Limb (tissue), 2 donors: Measurements from ENCODE around the gene CENPT.
A peak's percentile ranks its signal among the peaks of the same experiment; 100 is the strongest.

ENCODE experiments used
- DNase-seq, 2 donors: peaks; one replicate each; pipeline ENCODE4 v3.0.0-alpha.2; 2016; ENCODE audit errors: extremely low spot score in 2 of 2

CENPT gene

GRCh38 chr16:67847064-67847861, at the start of gene CENPT:
TSS of gene CENPT (minus strand) at chr16:67847693. CDS start at chr16:67833859, 13,834 bp downstream.
- DNase-seq: no peak

GRCh38 chr16:67897231-67897630, 49.7 kb upstream of the CENPT start:
- DNase-seq: peak in 1 of 2 donors; percentile 49

- no peak for DNase-seq
Observed at GRCh38 chr16:67893743-67894399, 46.4 kb upstream of the CENPT start.

GRCh38 chr16:67892899-67893742, 45.6 kb upstream of the CENPT start, which contains the start of gene PSKH1:
TSS of gene PSKH1 (plus strand) at chr16:67893254. CDS start at chr16:67908750, 15,496 bp downstream.
- DNase-seq: peak; percentile 97 to 98

GRCh38 chr16:67892375-67892774, 44.9 kb upstream of the CENPT start:
- DNase-seq: no peak

- no peak for DNase-seq
Observed at GRCh38 chr16:67888331-67888730, 40.8 kb upstream of the CENPT start.

GRCh38 chr16:67886387-67886786, 38.9 kb upstream of the CENPT start:
- DNase-seq: no peak

GRCh38 chr16:67885976-67886375, 38.5 kb upstream of the CENPT start:
- no peak for DNase-seq

GRCh38 chr16:67885545-67885944, 38.1 kb upstream of the CENPT start:
- no peak for DNase-seq

- DNase-seq: peak; percentile 87 to 88
Observed at GRCh38 chr16:67884684-67885083, 37.2 kb upstream of the CENPT start, which contains the start of gene NRN1L. TSS of gene NRN1L (plus strand) at chr16:67884885. CDS start at chr16:67884904, 19 bp downstream.

GRCh38 chr16:67883872-67884261, 36.4 kb upstream of the CENPT start:
- peak in 1 of 2 donors; percentile 71 for DNase-seq

- DNase-seq: no peak
Observed at GRCh38 chr16:67883146-67883871, 35.8 kb upstream of the CENPT start.

GRCh38 chr16:67882374-67883145, 35.1 kb upstream of the CENPT start:
- peak in 1 of 2 donors; percentile 16 for DNase-seq

- DNase-seq: peak in 1 of 2 donors; percentile 9
Observed at GRCh38 chr16:67881621-67882161, 34.2 kb upstream of the CENPT start.

- DNase-seq: no peak
Observed at GRCh38 chr16:67880584-67880983, 33.1 kb upstream of the CENPT start.

GRCh38 chr16:67879936-67880335, 32.4 kb upstream of the CENPT start:
- no peak for DNase-seq

- no peak for DNase-seq
Observed at GRCh38 chr16:67879462-67879861, 32.0 kb upstream of the CENPT start.

GRCh38 chr16:67878846-67879245, 31.4 kb upstream of the CENPT start:
- no peak for DNase-seq

GRCh38 chr16:67878232-67878631, 30.7 kb upstream of the CENPT start:
- DNase-seq: no peak

- no peak for DNase-seq
Observed at GRCh38 chr16:67877064-67877463, 29.6 kb upstream of the CENPT start.
